Activated T-cell treated with anti-CD3 and anti-CD28 coated beads for 4 hours (primary cell): ENCODE results near the gene LXN.

Experiments
- DNase-seq: peaks from one replicate; pipeline ENCODE4 v3.0.0-alpha.2; 2020

Gene LXN

DNA sequence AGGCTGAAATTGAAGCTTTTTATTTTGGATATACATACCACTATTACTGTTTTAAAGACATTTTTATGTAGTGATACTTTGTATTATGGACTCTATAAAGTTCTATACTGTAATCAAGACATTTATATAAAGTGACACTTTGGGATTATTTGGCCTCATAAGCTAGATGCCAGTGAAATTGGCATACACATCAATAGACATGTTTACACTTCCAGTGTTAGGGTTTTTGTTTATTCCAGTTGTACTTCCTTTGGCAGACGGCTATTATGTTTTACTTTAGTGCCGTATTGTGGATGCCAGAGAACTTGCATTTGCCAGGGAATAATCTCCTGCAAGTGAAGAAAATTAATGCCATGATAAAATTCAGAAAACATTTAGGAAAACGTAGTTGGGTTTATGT lies 6.0 kb downstream of the LXN start:
- DNase-seq: no peak

DNA sequence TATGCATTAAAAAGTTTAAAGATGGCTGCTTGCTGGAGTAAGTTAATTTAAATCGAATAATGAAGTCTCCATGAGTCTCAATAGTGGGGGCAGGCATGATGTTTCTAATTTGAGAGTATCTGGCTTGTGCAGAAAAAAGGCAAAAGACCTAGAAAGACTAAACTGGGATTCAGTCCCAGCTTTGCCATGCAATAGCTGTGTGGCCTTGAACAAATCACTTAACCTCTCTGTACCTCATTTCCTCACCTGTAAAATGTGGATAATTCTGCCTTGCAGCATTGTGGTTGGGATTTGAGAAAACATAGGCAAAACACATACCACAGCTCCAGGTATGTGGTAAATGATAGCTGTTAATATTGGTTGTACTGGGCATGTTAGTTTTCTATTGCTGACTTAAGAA lies 8.6 kb downstream of the LXN start:
- no peak for DNase-seq

DNA sequence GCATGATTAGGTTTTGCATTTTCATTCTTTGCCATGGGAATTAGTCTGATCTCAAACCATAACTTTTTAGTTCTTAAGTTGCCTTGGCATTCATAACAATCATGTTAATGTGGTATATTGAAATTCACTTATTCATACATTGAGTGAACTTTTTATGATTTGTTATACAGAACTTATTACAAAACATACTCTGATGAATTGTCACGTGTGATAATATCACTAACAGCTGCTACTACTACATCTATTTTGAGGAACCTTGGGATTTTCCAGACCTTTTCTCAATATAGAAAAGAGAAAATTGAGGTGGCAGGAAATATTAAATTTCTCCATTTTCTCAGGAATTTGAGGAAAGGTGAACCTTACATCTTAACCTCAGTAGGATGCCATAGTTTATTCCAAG lies 9.2 kb downstream of the LXN start:
- no peak for DNase-seq

DNA sequence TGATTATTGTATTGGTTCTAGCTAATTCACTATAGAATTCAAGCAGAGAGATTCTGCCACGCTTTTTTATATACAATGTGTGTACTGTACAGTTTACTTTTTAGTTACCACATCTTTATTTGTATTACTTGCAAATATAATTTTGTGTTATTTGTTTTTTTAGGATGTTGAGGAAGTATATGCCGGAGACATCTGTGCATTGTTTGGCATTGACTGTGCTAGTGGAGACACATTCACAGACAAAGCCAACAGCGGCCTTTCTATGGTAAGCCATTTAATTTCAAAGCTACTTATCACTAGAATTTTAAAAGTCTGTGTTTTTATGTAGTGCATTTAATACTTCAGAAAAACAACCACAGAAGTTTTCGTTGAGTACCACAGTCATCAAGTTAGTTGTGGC lies 11.7 kb downstream of the LXN start:
- no peak for DNase-seq

DNA sequence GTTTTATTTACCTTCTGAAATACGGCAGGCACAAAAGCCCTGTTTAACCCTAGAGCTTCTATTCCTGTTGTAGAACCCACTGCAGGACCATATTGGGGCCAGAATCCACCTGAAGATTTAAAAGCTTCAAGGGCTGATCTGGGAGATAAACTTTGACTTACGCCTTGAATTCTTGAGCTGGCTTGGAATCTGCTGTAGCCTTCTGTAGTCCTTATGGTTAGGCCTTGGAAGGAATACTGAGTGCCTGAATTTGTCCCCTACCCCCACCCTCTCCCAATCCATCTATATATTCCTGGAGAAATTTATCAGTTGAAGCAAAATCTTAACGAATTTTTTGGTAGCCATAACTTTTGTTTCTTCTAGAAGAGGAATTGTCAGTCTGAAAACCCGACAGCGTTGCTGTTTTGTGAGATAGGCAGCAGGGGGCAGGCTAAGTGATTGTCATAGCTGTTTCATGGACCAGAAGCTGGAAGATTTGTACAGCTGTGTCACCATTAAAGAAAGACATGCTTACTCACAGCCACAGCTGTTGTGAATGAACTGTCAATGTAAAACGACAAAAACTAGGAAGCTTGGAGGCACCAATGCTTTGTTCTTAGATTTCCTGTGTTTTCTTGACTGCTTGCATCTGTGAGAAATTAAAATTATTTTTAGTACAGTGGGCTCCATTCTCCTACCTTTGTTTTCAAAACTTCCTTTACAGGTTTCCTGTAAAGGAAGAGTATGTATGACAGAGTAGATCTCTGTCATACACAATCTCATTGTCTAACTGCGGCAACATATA lies 12.8 kb downstream of the LXN start:
- peak; percentile 30 for DNase-seq

DNA sequence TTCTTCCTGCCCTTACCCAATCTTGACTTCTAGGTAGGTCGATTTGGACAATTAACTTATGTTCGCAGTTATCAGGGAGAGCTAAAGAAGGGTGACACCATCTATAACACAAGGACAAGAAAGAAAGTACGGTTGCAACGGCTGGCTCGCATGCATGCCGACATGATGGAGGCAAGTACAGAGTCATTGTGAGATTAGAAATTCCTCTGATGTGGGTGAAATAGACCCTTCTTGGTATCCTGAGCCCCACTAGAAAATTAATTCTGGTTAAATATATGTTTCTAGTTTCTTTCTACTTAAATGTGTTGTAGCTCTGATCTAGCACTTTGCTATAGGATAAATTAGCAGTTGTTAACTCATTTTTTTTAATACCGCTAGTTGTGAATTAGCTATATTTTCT lies 13.6 kb downstream of the LXN start:
- no peak for DNase-seq

DNA sequence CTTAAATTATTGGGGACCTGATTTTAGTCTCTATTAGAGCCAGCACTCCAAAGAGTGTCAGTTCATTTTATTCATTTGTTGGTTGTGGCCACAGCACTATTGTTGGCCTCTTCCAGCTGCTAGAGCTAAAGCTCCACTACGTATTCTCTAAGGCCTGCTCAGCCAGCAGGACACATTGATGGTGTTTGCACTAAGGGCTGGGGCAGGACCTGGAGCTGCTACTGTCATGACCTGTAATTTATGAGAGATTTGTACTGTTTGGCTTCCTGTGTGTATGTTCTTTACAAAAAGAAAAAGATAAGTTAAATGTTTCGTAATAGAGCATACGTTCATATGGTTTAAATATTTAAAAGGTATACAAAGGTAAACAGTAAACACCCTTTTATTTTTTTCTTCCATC lies 20.0 kb downstream of the LXN start:
- DNase-seq: no peak

DNA sequence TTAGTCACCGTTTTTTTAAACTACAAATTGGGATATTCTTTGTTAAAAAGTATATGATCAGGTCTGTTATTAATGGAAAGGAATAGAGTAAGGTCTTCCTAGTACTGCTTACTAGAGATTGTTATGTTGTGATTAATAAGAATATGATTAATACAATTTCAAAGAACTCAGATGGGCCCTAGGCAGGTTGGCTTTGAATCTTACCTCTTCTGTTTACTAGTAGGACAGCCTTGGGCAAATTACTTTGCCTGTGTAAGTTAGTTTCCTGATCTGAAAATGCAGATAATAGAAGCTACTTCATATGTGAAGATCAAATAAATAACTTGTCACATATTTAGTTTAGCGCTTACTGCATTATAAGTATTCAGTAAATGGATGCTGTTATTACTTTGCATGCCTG lies 21.3 kb downstream of the LXN start:
- no peak for DNase-seq

DNA sequence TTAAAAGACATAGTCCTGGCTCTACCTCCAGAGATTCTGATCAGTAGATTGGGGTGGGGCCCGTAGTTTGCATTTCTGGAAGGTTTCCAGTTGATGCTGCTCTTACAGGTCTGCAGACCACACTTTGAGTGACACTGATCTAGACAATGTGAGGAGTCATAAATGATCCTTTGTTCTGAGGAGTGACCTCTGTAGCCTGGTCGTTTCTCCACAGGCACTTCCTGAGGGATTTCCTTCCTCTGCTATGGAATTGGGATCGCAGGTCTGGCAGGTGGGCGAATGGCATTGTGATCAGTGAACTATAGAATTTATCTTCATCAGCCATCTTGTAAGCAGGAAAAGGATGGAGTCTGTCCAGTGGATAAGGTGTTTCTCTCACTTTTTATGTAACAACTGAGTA lies 22.7 kb downstream of the LXN start:
- no peak for DNase-seq

DNA sequence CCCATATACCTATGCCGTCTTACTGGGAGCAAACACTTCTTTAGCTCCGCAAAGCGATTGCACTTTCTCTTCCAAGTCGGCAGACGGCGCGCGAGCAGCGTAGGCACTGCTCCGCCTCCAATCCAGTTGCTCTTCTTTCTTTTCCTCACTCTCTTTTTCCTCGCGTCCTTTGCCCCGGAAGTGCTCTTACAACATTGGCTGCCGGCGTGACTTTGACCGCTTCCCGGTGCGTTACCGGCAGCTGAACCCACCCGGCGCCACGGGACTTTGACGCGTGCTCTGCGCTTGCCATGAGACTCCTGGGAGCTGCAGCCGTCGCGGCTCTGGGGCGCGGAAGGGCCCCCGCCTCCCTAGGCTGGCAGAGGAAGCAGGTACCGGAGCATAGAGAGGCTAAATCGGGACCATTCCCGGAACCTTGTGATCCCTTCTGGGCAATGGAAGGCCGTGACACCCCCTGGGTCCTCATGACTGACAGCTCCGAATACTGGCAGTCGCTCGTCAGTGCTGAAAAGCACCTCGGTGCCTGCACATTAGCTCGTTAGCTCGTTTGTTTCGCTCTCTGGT lies 28.0 kb downstream of the LXN start, which contains the start of gene GFM1:
GFM1 (plus strand) TSS at position 183 of the 564 bp plus-strand sequence; CDS start at position 291, 108 bp downstream.
- DNase-seq: peak; percentile 81

DNA sequence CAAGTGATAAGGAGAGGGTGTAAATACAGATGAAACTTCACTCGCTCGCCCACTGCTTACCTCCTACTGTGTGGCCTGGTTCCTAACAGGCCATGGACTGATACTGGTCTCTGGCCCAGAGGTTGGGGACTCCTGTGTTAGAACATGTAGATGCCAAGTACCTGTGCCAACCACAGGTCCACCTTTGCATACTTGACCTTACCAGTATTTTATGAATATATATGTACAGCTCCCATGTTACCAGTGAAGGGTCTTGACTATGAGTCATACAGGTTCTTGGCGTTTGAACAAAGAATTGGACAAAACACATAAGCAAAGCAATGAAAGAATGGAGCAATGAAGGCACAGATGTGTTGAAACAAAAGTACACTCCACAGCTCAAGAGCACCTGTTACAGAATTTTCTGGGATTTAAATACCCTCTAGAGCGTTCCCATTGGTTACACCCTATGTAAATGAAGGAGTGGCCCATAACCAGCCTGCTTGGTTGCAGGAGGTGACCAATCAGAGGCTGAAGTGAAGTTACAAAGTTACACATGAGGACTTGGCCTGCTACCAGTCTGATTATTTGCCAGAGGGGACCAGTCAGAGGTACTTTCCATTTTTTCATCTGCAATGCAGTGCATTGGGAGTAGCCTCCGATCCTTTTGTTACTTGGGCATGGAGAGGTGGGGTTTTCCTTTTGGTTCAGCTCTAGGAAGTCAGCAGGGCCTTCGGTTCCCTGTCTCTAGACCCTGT lies 29.8 kb downstream of the LXN start:
- no peak for DNase-seq

DNA sequence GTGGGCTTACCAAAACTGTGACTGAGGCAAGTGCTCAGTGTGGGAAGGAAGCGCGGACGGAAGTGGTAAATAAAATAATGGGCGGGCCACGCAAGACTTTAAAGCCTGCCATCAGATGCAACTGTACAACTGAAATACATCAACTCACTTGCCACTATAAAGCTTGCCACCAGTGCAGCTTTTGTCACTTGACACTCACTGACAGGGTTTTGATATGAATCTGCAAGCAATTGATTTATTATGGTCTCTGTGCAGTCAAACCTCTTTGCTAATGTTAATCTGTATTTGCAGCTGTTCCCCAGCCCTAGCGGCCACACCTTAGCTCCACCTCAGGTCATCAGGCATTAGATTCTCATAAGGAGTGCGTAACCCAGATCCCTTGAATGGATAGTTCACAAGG lies 30.4 kb downstream of the LXN start:
- no peak for DNase-seq

DNA sequence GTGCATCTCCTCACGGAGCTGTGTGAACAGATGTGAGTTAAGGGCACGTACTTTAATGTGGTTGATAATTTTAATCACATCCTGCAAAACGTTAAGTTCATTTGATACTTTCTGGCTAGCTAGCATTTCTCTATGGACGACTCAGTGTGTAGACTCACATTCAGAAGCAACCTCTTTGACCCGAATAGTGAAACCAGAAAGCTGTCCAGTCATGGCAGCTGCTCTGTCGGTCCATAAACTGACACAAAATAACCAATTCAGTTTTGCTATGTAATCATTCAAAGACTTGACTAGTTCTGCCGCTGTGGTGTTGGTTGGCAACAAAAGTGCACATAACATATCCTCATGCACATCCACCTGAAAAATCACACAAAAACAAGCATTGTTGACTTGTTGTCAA lies 31.8 kb downstream of the LXN start:
- no peak for DNase-seq

DNA sequence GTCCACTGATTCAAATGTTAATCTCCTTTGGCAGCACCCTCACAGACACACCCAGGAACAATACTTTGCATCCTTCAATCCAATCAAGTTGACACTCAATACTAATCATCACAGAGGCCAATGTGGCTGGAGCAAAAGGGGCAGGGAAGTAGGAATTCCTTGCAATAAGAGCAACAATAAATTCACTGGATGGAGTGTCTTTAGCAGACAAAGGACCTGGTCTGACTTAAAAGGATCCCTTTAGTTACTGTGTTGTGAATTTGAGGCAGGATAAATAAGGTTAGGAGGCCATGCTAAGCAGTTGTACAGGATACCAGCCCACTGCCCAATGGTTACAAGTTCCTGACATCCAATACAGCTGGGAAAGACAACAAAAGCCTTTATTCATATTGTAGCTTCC lies 40.5 kb downstream of the LXN start:
- no peak for DNase-seq

DNA sequence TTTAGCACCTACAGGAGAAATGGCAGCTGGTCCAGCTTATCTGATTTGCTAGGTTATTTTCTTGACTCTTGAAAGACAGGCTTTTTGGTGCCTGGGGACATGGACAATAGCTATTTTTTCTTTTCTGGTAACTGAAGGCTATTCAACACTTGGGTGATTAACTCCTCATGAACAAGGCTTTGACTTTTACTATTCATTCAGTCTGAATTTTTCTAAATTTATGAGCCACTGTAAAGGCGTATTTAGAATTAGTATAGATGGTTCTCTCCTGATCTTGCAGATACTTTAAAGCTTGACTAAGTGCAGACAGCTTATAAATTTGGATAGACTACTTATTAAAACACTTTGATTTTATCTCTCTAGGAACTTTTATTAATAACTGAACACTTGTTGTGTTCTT lies 46.6 kb downstream of the LXN start:
- DNase-seq: no peak

DNA sequence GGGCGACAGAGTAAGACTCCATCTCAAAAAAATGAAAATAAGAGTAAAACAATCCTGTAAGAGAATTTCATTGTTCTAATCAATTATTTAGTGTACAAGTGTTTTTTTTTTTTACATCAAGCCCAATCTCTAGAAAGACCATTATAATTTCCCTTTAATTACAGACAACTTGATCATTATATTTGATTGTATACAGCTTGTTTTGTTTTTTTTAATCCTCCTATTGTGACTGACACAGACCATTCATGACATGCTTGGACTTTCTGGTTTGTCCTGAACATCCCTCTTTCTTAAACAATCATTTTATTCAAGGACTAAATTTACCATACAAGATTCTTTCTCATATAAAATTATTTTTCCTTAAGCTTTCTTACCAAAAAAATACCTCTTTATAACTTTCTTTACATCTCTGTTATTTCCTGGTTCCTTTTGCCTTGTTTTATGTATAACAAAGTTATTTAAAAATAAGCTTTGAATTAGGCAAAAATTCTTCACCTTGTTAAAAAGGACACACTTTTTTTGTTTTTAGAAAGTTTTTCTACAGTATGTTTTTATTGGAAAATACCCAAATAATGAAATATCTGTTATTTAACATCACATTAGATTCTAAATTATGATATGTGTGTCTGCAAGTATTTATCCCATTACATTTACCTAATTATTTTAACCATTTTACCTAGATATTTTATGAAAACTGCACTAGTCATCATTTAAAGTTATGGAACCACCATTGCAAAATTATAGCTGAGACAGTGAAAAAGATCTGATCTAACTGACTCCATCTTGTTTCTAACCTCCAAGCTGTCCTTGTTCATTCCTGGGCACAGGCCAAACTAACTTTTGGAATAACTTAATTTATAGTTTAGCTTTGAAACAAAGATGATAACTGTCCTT lies 54.2 kb downstream of the LXN start:
- no peak for DNase-seq
